ENCODE data around the gene MYO1A. TPM values are rescaled to one million over a fixed set of nuclear protein-coding genes. Genes with fewer than 3 reads are reported as not detected.
"Not testable (repeated sequence)": the region's sequence is repeated elsewhere in the genome, so short reads cannot be mapped to it uniquely, and the experiment has no call there.

Gene MYO1A
- total RNA-seq, 1 experiment from 2014 or later: 3.8 TPM

DNA sequence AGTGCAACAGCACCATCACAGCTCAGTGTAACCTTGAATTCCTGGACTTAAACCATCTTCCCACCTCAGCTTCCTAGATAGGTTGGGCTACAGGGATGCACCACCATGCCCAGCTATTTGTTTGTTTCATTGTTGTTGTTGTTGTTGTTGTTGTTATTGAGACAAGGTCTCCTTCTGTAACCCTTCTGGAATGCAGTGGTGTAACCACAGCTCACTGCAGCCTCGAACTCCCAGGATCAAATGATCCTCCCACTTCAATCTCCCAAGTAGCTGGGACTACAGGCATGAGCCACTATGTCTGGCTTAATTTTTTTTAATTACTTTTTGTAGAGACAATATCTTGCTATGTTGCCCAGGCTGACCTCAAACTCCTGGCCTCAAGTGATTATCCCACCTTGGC lies 29.9 kb upstream of the MYO1A start:
- peaks cover 7% of the 10 kb centered on the region; the same call in 1 of the 2 replicates for H3K36me3 ChIP-seq (ENCODE audit: insufficient read depth, low read length)
- peak overlapping the region; percentile 69 for H3K9ac ChIP-seq (ENCODE audit: low read length)
- H3K27ac ChIP-seq (ENCODE audit: low read length): peak overlapping the region; percentile 94
- peaks cover 15% of the 10 kb centered on the region for H3K4me1 ChIP-seq (ENCODE audit: low read length)
- no peaks in the 10 kb centered on the region for H3K9me3 ChIP-seq (ENCODE audit: low read length)
- peak overlapping the region; percentile 78 for H3K4me2 ChIP-seq (ENCODE audit: low read depth, low read length, poor library complexity, severe bottlenecking)
- no peak for DNase-seq
- no peaks in the 10 kb centered on the region for H3K9me2 ChIP-seq (replicated peaks; ENCODE audit: insufficient read depth, low read length)
- H4K20me1 ChIP-seq (ENCODE audit: insufficient read depth, low read depth, low read length): no peaks in the 10 kb centered on the region
- no peaks in the 10 kb centered on the region for H3K27me3 ChIP-seq (ENCODE audit: low read length)
- H3K79me2 ChIP-seq (ENCODE audit: low read length): peaks cover 28% of the 10 kb centered on the region
- H3K4me3 ChIP-seq (ENCODE audit: low read length): peak overlapping the region; percentile 62
- no peak overlapping the region for H2AFZ ChIP-seq (ENCODE audit: low read length)

DNA sequence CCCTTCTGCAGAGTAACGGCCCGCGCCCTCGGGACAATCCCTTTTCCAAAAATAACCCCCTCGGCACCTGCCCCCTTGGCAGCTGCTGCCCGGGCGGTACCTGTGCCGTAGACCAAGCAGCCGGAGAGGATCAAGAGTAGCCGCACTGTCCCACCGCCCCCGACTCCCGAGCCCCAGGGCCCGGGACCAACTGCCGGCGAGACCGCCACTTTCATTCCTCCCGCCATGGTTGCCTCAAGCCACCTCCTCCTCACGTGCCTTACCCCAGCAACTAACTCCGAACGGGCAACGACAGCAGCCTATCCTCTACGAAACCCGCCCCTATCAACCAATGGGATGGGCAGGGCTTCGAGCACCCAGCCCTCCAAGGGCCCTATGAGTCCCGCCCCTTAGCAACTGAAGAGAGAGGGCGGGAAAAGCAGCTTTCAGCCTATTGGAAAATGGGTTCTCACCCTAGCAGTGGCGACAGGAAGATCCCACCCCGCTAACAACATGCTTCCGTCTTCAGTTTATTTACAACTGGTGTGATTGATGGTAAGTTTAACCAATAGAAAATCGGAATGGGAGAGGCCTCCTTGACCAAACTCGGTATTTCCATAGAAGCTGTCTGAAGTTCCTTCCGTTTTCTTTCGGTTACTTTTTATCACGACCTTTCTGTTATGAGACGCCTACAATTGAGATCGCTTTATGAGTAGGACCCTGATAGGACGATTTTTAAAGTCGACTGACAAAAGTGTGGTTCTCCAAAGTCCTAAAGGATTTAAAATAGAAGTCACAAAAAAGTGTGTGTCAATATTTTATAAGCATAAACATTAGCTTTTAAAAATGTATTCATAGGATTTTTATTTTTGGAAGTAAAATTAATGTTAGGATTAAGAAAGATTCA lies 28.8 kb upstream of the MYO1A start, which contains the start of gene NEMP1:
Gene NEMP1, minus strand, starts transcription at position 273 of the 886 bp plus-strand sequence. Its CDS starts 46 bp downstream, at position 227.
- Histone ChIP-seq H3K36me3 (ENCODE audit: insufficient read depth, low read length) (peaks cover 7% of the 10 kb centered on the region; the same call in 1 of the 2 replicates), H3K4me1 (ENCODE audit: low read length) (peaks cover 17% of the 10 kb centered on the region), H3K79me2 (ENCODE audit: low read length) (peaks cover 38% of the 10 kb centered on the region), H3K9ac (ENCODE audit: low read length) (peak within 1 kb of the TSS; percentile 96), H4K20me1 (ENCODE audit: insufficient read depth, low read depth, low read length) (no peaks in the 10 kb centered on the region), H3K9me2 (replicated peaks; ENCODE audit: insufficient read depth, low read length) (no peaks in the 10 kb centered on the region), H3K9me3 (ENCODE audit: low read length) (no peaks in the 10 kb centered on the region), H2AFZ (ENCODE audit: low read length) (no peak within 1 kb of the TSS), H3K27me3 (ENCODE audit: low read length) (no peaks in the 10 kb centered on the region), H3K27ac (ENCODE audit: low read length) (peak within 1 kb of the TSS; percentile 94), H3K4me2 (ENCODE audit: low read depth, low read length, poor library complexity, severe bottlenecking) (peak within 1 kb of the TSS; percentile 87), H3K4me3 (ENCODE audit: low read length) (peak within 1 kb of the TSS; percentile 95)
- DNase-seq: peak; percentile 100

DNA sequence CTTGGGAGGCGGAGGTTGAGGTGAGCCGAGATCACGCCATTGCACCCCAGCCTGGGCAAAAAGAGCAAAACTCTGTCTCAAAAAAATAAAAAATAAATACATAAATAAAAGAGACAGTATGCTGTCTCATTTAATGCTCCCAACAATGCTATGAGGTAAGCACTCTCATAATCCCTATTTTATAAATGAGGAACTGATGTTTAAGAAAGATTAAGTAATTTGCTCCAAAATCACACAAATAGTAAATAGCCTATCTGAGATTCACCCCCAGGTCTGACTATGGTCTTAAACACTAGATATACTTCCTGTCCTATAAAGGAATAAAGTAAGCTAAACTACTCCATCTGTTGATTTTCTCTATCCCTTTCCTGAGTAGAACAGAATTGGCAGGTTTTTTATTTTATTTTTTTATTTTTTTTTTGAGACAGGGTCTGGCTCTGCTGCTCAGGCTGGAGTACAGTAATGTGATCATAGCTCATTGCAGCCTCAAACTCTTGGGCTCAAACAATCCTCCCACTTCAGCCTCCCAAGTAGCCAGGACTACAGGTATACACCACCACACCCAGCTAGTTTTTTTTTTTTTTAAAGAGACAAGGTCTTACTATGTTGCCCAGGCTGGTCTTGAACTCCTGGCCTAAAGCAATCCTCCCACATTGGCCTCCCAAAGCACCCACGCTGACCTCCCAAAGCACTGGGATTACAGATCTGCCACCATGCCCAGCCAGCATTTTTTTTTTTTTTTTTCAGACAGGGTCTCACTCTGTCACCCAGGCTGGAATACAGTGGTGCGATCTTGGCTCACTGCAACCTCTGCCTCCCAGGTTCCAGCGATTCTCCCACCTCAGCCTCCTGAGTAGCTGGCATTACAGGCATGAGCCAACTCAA lies 23.9 kb upstream of the MYO1A start:
- Histone ChIP-seq H3K27ac (ENCODE audit: low read length) (peak overlapping the region; percentile 63), H3K4me1 (ENCODE audit: low read length) (peaks cover 28% of the 10 kb centered on the region), H3K79me2 (ENCODE audit: low read length) (peaks cover 57% of the 10 kb centered on the region), H3K36me3 (ENCODE audit: insufficient read depth, low read length) (peaks cover 38% of the 10 kb centered on the region), H3K4me2 (ENCODE audit: low read depth, low read length, poor library complexity, severe bottlenecking) (peak overlapping the region; percentile 39)
- not testable (repeated sequence) for H4K20me1 ChIP-seq (ENCODE audit: insufficient read depth, low read depth, low read length); H3K9ac ChIP-seq (ENCODE audit: low read length); H3K27me3 ChIP-seq (ENCODE audit: low read length); H2AFZ ChIP-seq (ENCODE audit: low read length); DNase-seq; H3K9me2 ChIP-seq (replicated peaks; ENCODE audit: insufficient read depth, low read length); H3K4me3 ChIP-seq (ENCODE audit: low read length); H3K9me3 ChIP-seq (ENCODE audit: low read length)

DNA sequence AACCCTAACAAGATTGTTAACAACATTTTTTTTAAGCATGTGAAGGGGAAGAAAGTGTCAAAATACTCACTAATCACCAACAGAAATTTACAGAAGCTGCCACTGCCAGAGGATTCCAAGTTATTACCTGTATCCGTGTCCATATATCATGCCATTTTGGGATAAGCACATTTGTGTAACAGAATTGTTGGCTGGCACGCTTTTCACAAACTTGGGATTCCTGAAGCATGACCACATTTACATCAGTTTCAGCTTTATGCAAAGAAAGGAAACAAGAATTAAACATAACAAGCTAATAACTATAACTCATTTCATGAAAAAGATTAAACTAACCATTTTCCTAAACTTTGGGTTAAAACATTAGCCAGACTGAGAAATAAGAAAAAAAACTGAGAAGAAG lies 22.7 kb upstream of the MYO1A start:
- Histone ChIP-seq H3K9me2 (replicated peaks; ENCODE audit: insufficient read depth, low read length) (no peaks in the 10 kb centered on the region), H3K27ac (ENCODE audit: low read length) (peak overlapping the region; percentile 63), H3K4me1 (ENCODE audit: low read length) (peaks cover 28% of the 10 kb centered on the region), H3K4me2 (ENCODE audit: low read depth, low read length, poor library complexity, severe bottlenecking) (peak overlapping the region; percentile 39), H4K20me1 (ENCODE audit: insufficient read depth, low read depth, low read length) (no peaks in the 10 kb centered on the region), H3K79me2 (ENCODE audit: low read length) (peaks cover 49% of the 10 kb centered on the region), H3K36me3 (ENCODE audit: insufficient read depth, low read length) (peaks cover 47% of the 10 kb centered on the region), H3K27me3 (ENCODE audit: low read length) (no peaks in the 10 kb centered on the region), H3K4me3 (ENCODE audit: low read length) (no peak overlapping the region), H3K9ac (ENCODE audit: low read length) (0 out of 2 replicates have a peak overlapping the region, but pooled peaks have one; percentile 19), H2AFZ (ENCODE audit: low read length) (no peak overlapping the region), H3K9me3 (ENCODE audit: low read length) (no peaks in the 10 kb centered on the region)
- DNase-seq: no peak

DNA sequence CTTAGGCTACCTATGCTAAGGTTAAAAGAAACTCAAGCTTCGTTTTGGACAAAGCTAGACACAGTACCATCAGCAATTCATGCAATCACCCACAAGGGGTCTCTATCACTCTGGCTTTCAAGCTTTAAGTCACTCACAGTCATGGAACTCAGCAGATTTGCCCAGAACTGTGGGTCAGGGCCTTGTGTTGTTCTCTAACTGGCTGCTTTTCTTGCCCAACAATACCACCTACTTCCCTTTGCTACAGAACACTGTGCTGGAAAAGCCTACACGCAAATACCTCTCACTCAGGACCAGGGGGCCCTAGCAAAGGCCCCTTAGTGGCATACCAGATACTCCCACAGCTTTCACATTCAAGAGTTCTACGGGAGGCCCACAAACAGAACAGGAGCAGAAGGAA lies 19.6 kb upstream of the MYO1A start:
- Histone ChIP-seq H4K20me1 (ENCODE audit: insufficient read depth, low read depth, low read length) (no peaks in the 10 kb centered on the region), H3K4me2 (ENCODE audit: low read depth, low read length, poor library complexity, severe bottlenecking) (no peak overlapping the region), H3K4me1 (ENCODE audit: low read length) (peaks cover 33% of the 10 kb centered on the region), H3K9me3 (ENCODE audit: low read length) (no peaks in the 10 kb centered on the region), H3K27ac (ENCODE audit: low read length) (peak overlapping the region; percentile 56), H3K36me3 (ENCODE audit: insufficient read depth, low read length) (peaks cover 52% of the 10 kb centered on the region; the same call in 1 of the 2 replicates), H3K9me2 (replicated peaks; ENCODE audit: insufficient read depth, low read length) (no peaks in the 10 kb centered on the region), H3K79me2 (ENCODE audit: low read length) (peaks cover 27% of the 10 kb centered on the region), H2AFZ (ENCODE audit: low read length) (no peak overlapping the region), H3K27me3 (ENCODE audit: low read length) (no peaks in the 10 kb centered on the region), H3K4me3 (ENCODE audit: low read length) (no peak overlapping the region), H3K9ac (ENCODE audit: low read length) (peak overlapping the region; percentile 36)
- DNase-seq: peak; percentile 92

DNA sequence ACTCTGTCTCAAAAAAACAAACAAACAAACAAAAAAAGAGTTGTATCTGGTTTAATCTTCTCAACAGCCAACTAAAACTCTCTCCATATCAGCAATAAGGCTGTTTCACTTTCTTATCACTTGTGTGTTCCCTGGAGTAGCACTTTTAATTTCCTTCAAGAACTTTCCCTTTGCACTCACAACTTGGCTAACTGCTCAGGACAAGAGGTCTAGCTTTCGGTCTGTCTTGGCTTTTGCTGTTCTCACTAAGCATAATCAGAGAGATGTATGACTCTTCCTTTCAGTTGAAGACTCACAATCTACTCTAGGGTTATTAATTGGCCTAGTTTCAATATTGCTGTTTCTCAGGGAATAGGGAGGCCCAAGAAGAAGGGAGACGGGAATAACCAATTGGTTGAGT lies 16.3 kb upstream of the MYO1A start:
- Histone ChIP-seq H3K4me1 (ENCODE audit: low read length) (peaks cover 23% of the 10 kb centered on the region), H3K9me2 (replicated peaks; ENCODE audit: insufficient read depth, low read length) (no peaks in the 10 kb centered on the region), H3K27me3 (ENCODE audit: low read length) (no peaks in the 10 kb centered on the region), H3K27ac (ENCODE audit: low read length) (no peak overlapping the region), H3K36me3 (ENCODE audit: insufficient read depth, low read length) (peaks cover 63% of the 10 kb centered on the region; the same call in 1 of the 2 replicates), H3K9me3 (ENCODE audit: low read length) (no peaks in the 10 kb centered on the region), H3K79me2 (ENCODE audit: low read length) (peaks cover 8% of the 10 kb centered on the region; the same call in 1 of the 2 replicates), H2AFZ (ENCODE audit: low read length) (no peak overlapping the region), H4K20me1 (ENCODE audit: insufficient read depth, low read depth, low read length) (no peaks in the 10 kb centered on the region), H3K9ac (ENCODE audit: low read length) (no peak overlapping the region), H3K4me2 (ENCODE audit: low read depth, low read length, poor library complexity, severe bottlenecking) (no peak overlapping the region), H3K4me3 (ENCODE audit: low read length) (no peak overlapping the region)
- DNase-seq: no peak

DNA sequence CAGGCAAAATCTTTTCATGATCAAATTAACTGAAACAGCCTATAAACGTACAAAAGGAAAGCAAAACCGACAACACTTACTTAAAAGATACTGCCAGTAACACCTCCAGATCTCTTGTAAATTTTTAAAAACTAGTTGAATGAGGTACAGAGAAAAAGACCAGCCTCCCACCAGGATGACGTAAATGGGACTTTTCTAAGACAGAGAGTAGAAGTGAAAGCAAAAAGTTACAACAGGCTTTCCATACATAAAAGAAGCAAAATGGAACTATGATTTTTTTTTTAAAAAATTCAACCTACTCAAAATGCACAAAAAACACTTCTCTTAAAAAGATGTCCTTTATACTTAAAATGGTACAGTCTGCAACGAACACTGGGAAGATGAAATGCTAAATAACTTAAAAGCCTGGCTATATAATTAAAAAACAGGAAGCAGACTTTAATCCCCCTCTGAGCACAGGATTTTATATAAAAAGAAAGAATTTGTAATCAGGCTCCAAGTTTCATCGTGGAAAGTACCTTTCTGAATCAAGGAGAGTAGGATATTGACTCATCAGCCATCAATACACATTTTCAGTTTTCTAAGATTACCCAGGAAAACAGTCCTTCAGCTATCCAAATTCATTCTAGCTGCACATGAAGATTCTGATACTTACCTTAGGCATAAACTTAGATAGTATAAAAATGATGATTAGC lies 14.2 kb upstream of the MYO1A start:
- H3K4me2 ChIP-seq (ENCODE audit: low read depth, low read length, poor library complexity, severe bottlenecking): peak overlapping the region; percentile 18
- H2AFZ ChIP-seq (ENCODE audit: low read length): no peak overlapping the region
- H3K4me1 ChIP-seq (ENCODE audit: low read length): peaks cover 16% of the 10 kb centered on the region
- H3K79me2 ChIP-seq (ENCODE audit: low read length): peaks cover 2% of the 10 kb centered on the region; the same call in 1 of the 2 replicates
- H3K36me3 ChIP-seq (ENCODE audit: insufficient read depth, low read length): peaks cover 63% of the 10 kb centered on the region
- H3K27ac ChIP-seq (ENCODE audit: low read length): peak overlapping the region; percentile 67
- H3K9me2 ChIP-seq (replicated peaks; ENCODE audit: insufficient read depth, low read length): no peaks in the 10 kb centered on the region
- no peaks in the 10 kb centered on the region for H3K27me3 ChIP-seq (ENCODE audit: low read length)
- peak overlapping the region; percentile 26; the same call in 1 of the 2 replicates for H3K9ac ChIP-seq (ENCODE audit: low read length)
- no peaks in the 10 kb centered on the region for H3K9me3 ChIP-seq (ENCODE audit: low read length)
- no peaks in the 10 kb centered on the region for H4K20me1 ChIP-seq (ENCODE audit: insufficient read depth, low read depth, low read length)
- no peak for DNase-seq
- no peak overlapping the region for H3K4me3 ChIP-seq (ENCODE audit: low read length)
